ENCODE results near the gene ZNF765.

- TF ChIP-seq POLR2A (IDR thresholded peaks at IDR 0.05) (no peak), CTCF (IDR thresholded peaks at IDR 0.05) (no peak)
These were observed 36.9 kb upstream of the ZNF765 start for GRCh38 chr19:53357821-53358581.

Data from body of pancreas (tissue), 4 donors.